AG09319 (cell line): ENCODE results near the gene GALNT16.
A peak's percentile ranks its signal among the peaks of the same experiment; 100 is the strongest.

ENCODE experiments used
- DNase-seq: peaks from one replicate; pipeline ENCODE4 v3.0.0-alpha.2; 2010; ENCODE audit warnings: low read depth; ENCODE audit errors: extremely low read depth
- TF ChIP-seq, protein P1 (sequence below): IDR thresholded peaks from 2 replicates; pipeline ENCODE4 v1.5.1; 2011; ENCODE audit warnings: low read depth, mild to moderate bottlenecking, inconsistent platforms, low read length, moderate library complexity

Gene GALNT16

DNA sequence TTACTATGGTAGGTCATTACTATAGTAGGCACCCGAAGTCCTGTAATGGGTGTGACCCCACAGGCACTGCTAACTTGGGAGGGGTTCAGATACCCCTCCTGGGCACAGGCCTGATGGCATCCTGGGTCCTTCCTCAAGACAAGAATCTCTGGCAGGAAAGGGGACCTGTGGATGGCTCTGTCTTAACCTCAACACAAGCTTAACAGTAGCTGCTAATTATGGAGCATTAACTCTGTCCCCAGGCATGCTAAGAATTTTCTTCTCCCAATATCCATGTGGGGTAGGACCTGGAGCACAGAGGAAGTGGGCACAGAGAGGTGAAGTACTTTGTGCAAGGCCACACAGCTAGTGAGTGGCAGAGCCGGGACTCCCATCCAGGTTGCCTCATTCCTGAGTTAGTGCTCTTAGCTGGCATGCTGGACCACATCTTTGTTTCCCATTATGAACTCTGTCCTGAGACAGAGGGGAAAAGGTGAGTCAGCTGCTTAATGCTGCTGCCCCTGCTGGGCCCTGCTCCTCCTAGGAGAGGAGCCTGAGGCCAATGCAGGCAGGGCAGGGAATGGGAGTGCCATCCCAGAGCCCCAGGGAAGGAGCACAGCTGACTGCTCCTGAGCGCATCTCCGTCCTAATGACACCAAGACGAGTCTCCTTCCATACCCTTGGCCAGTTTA, 32.1 kb downstream of the GALNT16 start:
- TF ChIP-seq, protein P1, sequence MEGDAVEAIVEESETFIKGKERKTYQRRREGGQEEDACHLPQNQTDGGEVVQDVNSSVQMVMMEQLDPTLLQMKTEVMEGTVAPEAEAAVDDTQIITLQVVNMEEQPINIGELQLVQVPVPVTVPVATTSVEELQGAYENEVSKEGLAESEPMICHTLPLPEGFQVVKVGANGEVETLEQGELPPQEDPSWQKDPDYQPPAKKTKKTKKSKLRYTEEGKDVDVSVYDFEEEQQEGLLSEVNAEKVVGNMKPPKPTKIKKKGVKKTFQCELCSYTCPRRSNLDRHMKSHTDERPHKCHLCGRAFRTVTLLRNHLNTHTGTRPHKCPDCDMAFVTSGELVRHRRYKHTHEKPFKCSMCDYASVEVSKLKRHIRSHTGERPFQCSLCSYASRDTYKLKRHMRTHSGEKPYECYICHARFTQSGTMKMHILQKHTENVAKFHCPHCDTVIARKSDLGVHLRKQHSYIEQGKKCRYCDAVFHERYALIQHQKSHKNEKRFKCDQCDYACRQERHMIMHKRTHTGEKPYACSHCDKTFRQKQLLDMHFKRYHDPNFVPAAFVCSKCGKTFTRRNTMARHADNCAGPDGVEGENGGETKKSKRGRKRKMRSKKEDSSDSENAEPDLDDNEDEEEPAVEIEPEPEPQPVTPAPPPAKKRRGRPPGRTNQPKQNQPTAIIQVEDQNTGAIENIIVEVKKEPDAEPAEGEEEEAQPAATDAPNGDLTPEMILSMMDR = no peak
- DNase-seq = no peak

DNA sequence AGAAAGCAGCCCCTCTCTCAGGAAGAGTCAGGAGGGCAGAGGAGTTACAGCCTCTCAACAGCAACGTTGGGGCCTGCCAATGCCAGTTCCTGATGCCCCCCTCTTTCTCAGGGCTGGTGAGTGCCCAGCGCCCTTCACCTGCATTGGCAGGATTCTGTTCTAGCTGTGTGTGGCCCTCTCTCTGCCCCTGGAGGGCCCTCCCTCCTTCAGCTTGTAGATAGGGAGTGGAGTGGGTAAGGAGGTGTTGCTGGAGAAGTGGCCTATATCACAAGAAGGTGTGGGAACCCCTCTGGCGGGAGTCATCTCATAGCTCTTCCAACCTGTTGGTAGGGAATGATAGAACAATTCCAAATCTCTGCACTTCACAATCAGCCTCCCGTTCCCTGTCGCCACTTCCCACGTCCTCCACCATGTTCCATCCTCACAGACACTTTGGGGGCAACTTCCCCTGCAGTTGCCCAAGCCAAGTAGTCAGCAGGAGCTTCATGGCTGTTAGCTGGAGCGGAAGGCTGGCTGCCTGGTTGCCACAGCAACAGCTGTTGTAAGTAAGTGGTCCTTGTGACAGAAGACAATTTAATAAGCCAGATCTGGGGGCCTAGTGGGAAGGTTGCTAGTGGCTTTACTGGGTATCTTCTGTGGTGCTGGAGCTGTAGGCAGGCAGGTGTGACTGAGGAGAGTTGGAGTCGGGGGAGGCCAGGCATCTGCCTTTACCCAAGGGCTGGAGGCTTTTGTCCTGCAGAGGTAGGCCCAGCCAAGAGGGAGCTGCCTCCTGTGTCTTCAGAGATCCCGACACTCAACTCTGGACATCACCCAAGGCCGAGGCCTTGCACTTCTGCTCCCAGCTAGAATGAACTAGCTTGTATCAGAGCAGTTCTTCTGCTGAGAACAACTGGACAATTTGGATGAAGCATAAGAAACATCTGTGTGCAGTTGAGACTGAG, 38.4 kb downstream of the GALNT16 start:
- TF ChIP-seq, protein P1 = no peak
- DNase-seq = no peak

DNA sequence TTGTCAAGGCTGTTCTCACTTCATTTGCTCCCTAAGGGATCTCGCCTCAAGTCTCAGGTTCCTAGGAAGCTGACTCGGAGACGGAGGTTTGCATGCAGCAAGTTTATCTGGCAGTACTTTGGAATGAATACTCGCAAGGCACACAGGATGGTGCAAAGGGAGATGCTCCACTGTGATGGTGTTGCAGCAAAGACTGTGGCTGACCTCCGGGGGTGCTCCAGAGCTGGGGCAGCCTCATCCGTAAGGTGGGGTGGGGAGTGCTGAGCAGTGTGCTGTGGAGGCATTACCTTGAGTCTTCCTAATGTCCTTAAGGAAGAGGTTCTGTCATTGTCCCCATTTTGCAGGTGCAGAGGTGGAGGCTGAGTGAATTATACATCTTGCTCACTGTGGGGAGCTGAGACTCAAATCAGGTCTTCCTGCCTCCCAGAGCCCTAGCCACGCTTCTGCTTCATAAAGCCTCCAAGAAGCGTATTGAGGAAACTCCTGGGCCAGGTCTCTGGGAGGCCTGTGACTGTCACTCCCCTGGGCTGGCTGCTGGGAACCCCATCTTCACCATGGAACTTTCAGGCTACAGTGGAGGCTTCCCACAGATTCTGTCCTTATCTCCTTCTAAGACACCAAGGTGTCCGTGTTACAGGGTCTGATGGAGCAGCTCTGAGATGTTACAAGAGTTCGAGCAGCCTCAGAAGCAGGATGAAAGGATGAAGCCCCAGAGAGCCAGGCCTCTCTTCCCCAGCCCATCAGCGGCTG, 39.5 kb downstream of the GALNT16 start:
- TF ChIP-seq, protein P1 = peak; percentile 8
- no peak for DNase-seq

DNA sequence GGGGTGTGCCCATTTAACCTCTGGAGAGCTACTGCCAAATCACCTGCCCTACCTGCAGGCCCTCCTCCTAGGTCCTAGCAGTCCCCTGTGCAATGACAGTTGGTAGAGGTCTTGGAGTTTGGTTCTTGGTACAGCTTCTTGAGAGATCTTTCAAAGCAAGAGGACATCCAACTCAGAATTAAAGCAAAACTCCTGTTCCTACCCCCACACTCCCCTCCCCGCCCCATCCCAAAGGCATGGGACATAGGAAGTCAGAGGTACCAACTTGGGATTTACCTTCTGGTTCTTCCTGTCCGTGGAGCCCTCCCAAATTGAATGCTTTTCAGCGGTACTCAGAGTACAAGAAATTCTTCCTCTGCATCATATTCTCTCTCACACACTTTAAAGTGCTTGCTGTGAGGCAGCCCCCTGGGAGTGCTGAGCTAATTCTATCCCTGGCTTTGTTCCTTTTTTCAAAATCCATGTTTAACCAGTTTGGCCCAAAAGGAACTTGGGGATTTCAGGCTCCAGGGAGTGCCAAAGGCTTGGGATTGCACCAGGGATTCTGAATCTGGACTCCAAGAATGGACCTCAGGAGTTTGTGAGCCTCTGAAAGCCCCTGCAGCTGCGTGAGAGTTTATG, 40.8 kb downstream of the GALNT16 start:
- DNase-seq = no peak
- TF ChIP-seq, protein P1 = no peak

DNA sequence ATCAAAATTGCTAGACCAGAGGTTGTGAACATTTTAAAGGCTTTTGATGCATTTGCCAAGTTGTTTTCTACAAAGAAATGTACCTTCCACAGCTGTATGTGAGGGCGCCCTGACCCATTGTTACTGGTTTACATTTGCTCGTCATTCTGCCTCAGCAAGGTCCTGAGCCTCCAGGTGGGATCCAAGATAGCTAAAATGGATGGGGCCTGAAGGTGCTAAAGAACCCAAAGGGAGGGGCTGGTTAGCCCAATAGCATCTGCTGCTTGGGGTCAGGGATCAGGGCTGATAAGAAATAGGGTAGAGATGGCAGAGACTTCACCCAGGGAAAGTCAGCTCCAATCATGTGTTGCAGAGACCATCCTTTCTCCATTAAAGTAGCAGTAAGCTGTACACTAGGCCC, 43.1 kb downstream of the GALNT16 start:
- TF ChIP-seq, protein P1 = no peak
- DNase-seq = no peak

DNA sequence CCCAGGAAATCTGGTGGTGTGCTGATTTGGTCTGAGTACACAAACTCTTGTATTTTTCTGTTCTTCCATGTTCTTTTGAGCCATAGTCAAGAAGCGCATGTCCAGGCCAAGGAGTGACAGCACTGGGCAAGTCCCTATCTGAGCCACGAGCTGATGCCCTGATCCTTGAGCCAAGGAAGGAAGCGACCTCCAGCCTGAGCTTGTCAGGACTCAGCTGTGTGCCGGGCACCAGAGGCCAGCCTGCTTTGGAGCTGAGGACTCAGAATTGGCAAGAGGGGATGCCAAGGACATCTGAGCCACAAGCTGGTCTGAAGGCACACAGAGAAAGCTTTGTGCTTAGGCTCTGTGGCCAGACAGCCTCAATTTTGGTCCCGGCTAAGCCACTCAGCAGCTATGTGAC, 52.6 kb downstream of the GALNT16 start:
- TF ChIP-seq, protein P1 = no peak
- DNase-seq = no peak
